Iris pigment epithelial cell (primary cell): ENCODE data around the gene NOD2.

Experiments used
- DNase-seq: peaks from one replicate; pipeline ENCODE4 v3.0.0-alpha.2; 2011; ENCODE audit warnings: low read depth

NOD2 gene

GRCh38 chr16:50717494-50717893 lies 24.1 kb downstream of the NOD2 start:
- no peak for DNase-seq

GRCh38 chr16:50718061-50718760 lies 24.8 kb downstream of the NOD2 start:
- DNase-seq = peak; percentile 51

- DNase-seq = no peak
Observed at GRCh38 chr16:50718761-50719400, 25.5 kb downstream of the NOD2 start.

GRCh38 chr16:50719401-50720337 lies 26.3 kb downstream of the NOD2 start:
- DNase-seq = no peak

GRCh38 chr16:50721549-50722404 lies 28.4 kb downstream of the NOD2 start:
- DNase-seq = no peak

- no peak for DNase-seq
Observed at GRCh38 chr16:50722405-50722737, 29.0 kb downstream of the NOD2 start.

GRCh38 chr16:50722960-50723359 lies 29.6 kb downstream of the NOD2 start:
- no peak for DNase-seq

- DNase-seq = no peak
Observed at GRCh38 chr16:50724306-50724705, 30.9 kb downstream of the NOD2 start.

GRCh38 chr16:50731130-50731988 lies 38.0 kb downstream of the NOD2 start:
- no peak for DNase-seq

GRCh38 chr16:50731989-50732832 lies 38.8 kb downstream of the NOD2 start:
- no peak for DNase-seq

GRCh38 chr16:50733468-50733867 lies 40.1 kb downstream of the NOD2 start:
- DNase-seq = no peak

- no peak for DNase-seq
Observed at GRCh38 chr16:50735629-50736122, 42.3 kb downstream of the NOD2 start.

GRCh38 chr16:50736448-50736847 lies 43.0 kb downstream of the NOD2 start:
- DNase-seq = no peak

GRCh38 chr16:50737420-50737959 lies 44.1 kb downstream of the NOD2 start:
- DNase-seq = no peak

GRCh38 chr16:50739031-50739430 lies 45.6 kb downstream of the NOD2 start:
- no peak for DNase-seq

- DNase-seq = no peak
Observed at GRCh38 chr16:50740736-50741135, 47.3 kb downstream of the NOD2 start.

- no peak for DNase-seq
Observed at GRCh38 chr16:50741225-50741780, 47.9 kb downstream of the NOD2 start.

- peak; percentile 100 for DNase-seq
Observed at GRCh38 chr16:50741781-50742575, 48.6 kb downstream of the NOD2 start, which contains the start of gene CYLD. CYLD (plus strand) TSS chr16:50742086; CDS start chr16:50749699, 7,613 bp downstream.
